ENCODE measurements around the gene SLC39A11.
"Not testable (repeated sequence)": the region's sequence is repeated elsewhere in the genome, so short reads cannot be mapped to it uniquely, and the experiment has no call there.

Gene SLC39A11

DNA sequence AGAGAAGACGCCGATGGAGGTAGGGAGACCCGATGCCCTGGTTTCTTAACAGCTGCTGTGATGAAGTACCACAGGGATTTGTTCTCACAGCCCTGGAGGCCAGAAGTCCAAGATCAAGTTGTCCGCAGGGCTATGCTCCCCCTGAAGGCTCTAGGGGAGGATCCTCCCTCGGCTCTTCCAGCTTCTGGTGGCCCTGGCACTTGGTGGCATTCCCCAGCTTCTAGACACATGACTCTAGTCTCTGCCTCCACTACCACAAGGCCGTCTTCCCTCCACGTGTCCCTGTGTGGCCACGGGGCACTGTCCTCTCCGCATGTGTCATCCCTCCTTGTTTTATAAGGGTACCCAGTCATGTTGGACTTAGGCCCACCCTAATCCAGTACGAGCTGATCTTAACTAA is 375.2 kb downstream of the SLC39A11 start:
- DNase-seq (ENCODE audit: low read depth, low spot score): no peak

DNA sequence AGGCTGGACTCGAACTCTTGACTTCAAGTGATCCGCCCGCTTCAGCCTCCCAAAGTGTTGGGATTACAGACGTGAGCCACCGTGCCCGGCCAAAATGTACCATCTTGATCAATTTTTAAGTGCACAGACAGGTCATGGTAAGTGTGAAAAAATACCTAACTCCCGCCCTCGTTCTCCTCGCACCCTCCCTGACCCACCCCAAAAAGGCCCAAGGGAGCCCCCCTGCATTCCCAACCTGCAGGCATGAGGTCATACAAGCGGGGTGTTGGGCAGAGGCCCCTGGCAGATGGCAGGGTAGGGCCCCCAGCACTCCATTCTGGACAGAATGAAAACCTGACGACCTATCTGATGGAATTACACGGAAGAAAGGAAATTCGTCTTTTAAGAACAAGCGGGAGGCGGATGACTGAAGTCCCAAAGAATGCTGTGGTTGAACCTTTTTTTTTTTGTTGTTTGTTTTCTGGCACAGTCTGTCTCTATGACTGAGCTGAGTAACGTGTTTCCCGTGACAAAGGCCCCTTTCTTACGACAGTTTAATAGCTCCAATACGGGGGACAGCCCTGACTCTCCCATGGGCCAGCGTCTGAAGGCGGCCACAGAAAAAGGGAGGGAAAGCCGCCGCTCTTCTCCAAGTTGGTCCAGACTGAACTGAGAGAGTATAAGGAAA is 376.4 kb downstream of the SLC39A11 start:
- no peak for DNase-seq (ENCODE audit: low read depth, low spot score)

DNA sequence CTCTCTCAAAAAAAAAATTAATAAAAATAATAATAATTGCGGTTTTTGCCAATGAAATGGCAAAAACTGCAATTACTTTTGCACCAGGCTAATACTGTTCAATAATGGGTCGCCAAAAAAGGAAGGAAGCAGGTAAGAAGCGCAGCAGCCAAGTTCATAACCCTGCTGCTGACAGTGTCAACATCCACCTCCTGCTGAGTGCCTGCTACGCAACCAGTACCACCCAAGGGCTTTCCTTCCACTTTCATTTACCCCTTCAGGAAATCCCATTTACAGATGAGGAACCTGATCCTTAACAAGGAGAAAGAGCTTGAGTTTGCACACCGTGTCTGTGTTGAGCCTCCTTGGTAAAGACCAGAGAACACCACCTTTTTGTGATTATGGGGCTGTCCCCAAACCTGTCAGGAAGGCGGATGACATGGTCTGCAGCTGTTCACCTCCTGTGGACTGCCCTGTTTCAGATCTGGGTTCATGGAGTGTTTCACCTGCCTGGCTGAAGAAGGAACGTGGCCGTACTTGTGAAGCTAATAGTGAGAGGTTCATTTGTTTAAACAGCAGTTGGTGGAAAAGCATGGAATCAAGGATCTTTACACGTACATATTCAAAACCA is 378.0 kb downstream of the SLC39A11 start:
- DNase-seq (ENCODE audit: low read depth, low spot score): no peak

DNA sequence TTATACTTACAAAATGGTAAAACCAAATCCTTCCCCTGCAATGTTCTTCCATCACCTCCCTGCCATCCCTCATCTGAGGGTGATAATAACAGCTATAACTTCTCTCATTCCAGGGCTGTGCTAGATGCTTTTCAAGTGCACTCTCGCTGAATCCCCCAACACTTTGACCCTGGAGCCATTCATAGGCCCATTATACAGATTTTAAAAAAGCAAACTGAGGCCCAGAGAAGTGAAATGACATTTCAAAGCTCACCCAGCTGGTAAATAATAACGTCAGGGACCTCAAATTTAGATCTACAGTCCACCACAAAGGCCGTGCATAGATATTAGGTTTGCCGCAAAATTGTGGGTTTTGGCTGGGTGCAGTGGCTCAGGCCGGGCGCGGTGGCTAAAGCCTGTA is 378.8 kb downstream of the SLC39A11 start:
- no peak for DNase-seq (ENCODE audit: low read depth, low spot score)

DNA sequence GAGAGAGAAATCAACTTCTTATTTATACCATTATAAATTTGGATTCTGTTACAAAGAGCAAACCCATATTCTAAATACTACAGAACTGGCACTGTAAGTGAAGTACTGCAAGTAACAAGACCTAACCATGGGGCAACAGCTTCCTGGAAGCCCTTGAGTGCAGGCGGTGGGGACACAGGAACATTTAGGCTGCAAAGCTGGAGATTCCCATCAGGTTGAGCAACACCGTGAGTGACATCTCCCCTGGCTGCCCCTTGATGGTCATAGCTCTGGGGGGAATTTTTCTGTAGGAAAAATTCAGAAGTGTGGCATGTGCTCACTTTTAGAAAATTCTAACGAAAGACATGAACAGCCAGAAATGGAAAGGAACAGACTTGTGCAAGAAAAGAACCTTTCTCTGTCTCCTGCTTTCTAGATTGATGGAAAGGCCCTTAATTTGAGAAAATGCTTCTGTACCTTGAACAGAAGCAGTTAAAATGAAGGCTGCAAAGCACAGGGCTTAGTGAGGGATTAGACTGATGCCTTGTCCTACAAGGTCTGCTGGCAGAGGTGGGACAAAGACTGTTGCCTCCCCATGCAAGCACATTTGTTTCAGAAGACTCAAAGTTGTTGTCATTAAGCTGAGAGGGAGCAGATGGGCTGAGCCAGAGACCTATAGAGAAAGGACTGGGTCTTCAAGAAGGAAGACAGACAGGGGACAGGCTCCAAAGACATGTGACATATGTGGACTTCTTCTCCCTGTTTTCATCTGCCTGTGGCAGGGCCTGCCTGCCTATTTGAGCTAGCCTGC is 380.8 kb downstream of the SLC39A11 start:
- no peak for DNase-seq (ENCODE audit: low read depth, low spot score)

DNA sequence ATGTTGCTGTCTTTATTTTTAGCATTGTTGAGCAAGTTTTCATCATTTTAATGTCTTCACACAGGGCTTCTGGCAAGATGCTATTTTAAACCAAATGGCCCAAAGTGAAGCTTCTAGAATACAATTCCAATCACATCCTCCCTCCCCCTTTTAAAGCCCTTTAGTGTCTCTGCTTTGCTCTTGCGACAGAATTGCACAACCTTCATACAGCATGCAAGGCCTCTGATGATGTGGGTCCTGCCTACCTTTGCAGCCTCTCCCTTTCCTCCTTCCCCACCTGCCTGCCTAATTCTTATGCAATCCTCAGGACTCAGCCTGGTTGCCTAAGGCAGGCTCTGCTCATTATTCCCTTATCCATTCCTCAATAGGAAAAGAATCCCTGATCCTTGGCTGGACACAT is 381.7 kb downstream of the SLC39A11 start:
- no peak for DNase-seq (ENCODE audit: low read depth, low spot score)

DNA sequence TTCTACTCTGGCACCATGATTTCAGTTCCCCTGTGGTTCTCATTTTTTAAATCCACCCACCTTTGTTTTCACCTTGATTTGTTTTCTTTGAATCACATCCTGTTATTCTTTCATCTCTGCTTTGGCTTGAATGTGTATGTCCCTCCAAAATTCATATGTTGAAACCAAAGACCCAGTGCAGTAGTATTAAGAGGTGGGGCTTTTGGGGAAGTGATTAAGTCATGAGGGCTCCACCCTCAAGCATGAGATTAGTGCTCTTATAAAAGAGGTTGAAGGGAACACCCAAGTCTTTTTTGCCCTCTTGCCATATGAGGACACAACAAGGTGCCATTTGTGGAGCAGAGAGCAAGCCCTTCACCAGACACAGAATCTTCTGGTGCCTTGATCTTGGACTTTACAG is 382.3 kb downstream of the SLC39A11 start:
- DNase-seq (ENCODE audit: low read depth, low spot score): no peak

DNA sequence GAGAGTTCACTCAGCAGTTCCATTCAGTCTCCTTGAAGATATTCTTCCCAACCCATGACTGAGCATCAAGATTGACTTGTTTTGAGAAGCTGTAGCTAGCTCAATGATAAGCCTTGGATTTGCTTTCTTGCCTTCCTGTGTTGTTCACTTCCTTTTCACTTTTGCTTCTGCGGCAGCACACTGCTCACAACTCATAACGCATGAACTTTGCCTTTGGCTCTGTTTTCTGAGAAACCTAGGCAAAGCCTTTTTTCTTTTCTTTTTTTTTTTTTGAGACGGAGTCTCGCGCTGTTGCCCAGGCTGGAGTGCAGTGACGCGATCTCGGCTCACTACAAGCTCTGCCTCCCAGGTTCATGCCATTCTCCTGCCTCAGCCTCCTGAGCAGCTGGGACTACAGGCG is 383.8 kb downstream of the SLC39A11 start:
- not testable (repeated sequence) for DNase-seq (ENCODE audit: low read depth, low spot score)

DNA sequence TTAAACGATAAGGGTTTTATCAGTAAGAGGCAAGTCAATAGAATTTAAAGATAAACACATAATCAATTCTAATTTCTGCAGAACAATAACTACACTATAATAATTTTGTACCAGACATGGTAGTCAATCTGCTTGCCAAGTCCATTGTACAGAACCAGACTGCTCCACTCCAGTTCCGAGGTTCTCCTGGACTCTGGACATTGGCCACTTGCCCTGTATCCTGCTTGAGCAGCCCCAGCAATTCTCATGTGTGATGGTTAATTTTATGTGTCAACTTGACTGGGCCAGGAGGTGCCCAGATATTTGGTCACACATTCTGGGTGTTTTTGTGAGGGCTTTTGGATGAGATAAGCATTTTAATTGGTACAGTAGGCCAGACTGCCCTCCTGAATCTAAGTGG is 384.6 kb downstream of the SLC39A11 start:
- no peak for DNase-seq (ENCODE audit: low read depth, low spot score)

DNA sequence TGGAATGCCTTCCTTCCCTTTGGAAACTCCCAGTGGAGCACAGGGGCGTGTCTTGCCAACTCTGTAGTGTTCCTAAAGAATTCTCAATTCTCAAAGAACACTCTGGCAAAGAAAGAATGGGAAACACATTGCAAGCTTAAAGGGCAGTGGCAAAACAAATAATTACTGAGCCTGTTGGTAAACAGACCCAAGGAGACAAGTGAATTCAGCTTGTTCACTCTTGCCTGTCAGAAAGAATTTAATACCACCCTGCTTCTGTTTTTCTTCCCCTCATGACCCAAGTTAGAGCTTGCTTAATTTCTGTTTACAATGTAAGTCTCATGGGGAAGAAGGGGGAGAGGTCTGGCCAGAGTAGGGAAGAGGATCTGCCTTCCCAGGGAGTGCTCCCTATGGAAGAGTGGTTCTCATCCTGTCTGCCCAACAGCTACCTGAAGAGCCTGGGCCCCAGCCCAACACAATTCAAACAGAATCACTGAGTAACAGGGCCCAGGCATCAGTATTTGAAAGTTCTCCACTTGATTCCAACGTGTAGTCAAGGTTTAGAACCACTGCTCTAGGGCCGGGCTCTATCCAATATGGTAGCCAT is 386.0 kb downstream of the SLC39A11 start:
- no peak for DNase-seq (ENCODE audit: low read depth, low spot score)

DNA sequence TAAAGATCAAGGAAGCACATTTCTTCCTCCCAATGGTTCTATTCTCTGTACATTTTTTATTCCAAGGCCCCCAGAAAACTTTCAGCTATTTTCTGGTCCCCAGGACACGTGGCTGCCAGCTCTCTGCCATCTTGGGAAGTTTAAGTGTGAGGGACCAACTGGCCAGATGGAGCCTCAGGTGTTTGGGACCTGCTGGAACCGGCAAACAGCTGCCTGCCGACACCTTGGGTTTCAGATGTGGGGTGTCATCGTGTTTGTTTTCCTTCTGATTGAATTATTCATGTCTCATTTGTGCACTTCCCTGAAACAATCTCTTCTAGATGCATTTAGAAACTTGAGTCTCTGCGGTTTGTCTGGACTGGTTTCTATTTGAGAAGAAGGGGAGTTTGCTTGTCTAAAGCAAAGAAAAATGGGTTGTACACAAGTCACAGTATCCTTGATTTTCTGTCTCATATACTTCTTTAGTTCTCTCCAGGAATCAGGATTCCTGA is 386.5 kb downstream of the SLC39A11 start:
- DNase-seq (ENCODE audit: low read depth, low spot score): no peak

DNA sequence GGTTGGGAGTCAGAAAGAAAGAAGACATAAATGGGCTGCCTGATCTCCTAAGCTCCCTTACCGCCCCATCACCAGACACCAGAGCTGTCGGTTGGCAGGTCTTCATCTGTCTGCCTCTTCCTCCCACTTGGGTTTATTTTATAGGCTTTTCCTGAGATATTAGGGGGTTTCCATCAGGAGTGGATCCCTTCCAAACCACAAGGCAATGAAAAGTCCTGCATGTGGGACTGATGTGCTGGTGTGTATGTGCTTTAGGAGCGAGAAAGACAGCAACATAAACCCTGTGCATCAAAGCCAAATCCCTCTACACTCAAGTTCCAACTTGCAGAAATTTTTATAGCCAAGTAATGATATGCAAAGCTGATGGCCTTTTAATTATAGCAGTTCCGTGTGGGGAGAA is 389.5 kb downstream of the SLC39A11 start:
- DNase-seq (ENCODE audit: low read depth, low spot score): no peak

DNA sequence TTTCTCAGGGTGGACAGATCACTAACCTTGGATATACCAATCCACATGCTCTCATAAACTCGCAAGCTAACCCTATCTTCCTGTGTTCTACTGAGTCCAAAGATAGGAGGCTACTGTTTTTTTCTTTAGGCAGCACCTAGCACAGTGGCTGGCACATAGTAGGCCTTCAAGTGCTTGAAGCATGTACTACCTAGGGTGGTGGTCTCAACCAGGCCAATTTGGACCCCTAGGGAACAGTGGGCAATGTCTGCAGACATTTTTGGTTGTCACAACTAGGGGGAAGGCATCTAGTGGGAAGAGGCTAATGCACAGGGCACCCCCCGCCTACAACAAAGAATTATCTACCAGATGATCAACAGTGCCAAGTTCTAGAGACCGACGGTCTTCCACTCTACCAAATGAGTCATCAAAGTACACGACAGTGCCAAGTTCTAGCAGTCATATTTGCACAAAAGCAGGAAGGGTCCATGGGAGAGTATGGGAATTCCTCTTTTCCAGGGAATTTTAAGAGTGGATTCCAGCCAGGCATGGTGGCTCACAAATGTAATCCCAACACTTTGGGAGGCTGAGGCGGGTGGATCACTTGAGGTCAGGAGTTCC is 390.3 kb downstream of the SLC39A11 start:
- DNase-seq (ENCODE audit: low read depth, low spot score): no peak

DNA sequence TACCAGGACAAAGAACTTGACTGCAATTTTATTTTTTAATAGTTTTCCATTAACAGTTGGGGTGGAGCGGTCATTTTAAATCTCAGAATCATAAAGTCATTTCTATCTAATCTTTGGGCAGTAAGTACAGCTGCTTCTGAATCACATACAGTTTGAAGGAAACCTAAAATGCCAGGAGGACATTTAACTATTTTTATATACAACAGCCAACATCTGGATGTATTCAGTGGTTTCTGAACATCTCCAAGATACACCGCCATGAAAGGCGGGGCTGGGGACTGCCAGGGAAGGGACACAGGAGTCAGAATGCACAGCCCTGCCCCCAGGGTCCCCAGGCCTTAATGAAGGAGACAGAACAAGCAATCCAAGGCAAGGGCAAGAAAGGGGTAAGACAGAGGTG is 392.3 kb downstream of the SLC39A11 start:
- DNase-seq (ENCODE audit: low read depth, low spot score): no peak

DNA sequence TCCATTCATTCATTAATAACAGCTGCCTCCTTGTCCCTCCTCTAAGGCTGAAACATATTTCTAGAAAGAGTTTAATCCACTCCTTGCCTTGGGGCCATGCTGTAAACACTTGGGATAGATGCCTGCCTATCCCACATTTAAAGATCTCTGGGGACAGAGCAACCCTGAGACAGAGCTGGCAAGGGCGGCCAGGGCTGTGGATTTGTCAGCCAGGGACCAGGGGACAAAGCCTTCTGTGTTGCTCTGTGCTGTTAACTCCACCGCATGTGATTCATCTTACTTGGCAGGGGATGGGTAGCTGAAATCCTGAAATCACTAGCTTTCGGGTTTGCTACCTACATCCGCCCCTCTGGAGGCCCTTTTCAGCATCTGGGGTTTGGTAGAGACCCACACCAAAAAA is 392.9 kb downstream of the SLC39A11 start:
- no peak for DNase-seq (ENCODE audit: low read depth, low spot score)

DNA sequence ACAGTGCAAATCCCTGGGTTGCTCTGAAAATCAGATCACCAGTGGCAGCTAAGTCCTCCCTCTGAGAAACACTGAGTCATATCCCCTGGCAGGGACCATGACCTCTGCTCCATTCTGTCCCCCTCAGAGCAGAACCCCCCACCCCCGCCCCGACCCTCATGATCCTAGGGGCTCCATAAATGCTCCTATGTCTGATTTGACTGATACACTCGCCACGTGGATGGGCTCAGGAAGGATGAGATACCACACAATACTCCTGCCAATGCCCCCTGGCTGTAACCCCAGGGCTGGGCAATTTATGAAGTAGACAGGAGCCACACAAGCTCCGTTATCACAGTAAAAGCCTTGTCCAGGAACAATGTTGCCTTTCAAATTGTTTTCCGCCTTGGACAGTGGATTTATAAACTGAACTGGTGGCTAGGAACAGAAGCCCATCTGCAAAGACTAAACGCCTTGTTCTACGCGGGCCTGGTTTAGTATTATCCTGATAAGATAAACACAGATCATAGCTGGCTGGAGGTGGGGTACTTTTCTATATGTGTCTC is 394.8 kb downstream of the SLC39A11 start:
- no peak for DNase-seq (ENCODE audit: low read depth, low spot score)

DNA sequence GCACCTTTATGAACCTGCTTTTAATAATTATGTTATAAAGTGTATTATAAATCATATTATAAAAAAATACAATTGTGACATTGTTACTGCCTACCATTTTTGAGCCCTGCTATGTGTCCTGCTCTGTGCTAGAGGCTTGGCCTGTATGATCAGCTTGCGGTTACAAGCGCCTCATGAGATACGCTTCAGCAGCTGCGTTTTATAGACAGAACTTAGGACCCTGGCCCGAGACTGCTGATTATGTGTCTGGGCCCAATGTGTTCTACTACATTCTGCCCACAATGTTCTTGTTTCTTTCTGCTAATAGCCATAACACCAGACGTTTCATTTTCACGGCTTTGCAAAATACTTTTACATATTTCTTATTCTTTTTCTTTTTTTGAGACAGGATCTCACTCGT is 395.8 kb downstream of the SLC39A11 start:
- DNase-seq (ENCODE audit: low read depth, low spot score): no peak

DNA sequence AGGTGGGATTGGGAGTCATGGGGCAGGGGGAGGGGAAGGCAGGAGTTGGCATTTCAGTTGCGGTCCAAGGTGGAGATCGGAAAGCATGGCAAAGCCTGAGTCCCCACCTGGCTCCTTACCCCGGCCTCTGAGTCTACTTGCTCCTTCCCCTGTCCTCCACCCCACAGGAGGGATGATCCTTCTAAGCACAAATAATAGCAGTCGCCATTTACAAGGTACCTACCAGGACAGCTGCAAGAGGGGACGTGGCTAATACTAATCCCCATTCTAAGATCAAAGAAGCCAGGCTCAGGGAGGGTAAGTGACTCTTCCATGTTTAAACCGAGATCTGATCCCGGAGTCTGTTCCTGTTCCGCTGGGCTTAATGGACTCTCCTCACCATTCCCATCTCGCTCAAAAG is 396.3 kb downstream of the SLC39A11 start:
- DNase-seq (ENCODE audit: low read depth, low spot score): no peak

DNA sequence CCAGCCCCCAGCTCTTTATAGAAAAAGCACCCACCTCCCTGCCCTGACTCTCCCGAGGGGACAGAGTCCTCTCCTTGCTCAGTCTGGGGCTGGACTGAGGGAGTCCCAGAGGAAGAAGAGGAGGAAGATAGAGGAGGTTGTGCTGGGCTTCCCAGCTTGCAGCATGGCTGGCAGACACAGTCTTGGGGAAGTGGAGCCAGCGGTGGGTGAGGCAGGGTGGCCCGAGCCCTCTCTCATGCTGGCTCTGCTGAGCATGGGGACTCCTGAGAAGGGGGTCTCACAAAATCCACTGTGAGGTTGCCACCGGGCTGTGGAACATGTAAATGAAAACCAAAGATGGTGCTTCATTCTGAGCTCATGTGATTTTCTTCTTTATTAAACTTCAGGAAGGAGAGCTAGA is 398.5 kb downstream of the SLC39A11 start:
- DNase-seq (ENCODE audit: low read depth, low spot score): no peak

DNA sequence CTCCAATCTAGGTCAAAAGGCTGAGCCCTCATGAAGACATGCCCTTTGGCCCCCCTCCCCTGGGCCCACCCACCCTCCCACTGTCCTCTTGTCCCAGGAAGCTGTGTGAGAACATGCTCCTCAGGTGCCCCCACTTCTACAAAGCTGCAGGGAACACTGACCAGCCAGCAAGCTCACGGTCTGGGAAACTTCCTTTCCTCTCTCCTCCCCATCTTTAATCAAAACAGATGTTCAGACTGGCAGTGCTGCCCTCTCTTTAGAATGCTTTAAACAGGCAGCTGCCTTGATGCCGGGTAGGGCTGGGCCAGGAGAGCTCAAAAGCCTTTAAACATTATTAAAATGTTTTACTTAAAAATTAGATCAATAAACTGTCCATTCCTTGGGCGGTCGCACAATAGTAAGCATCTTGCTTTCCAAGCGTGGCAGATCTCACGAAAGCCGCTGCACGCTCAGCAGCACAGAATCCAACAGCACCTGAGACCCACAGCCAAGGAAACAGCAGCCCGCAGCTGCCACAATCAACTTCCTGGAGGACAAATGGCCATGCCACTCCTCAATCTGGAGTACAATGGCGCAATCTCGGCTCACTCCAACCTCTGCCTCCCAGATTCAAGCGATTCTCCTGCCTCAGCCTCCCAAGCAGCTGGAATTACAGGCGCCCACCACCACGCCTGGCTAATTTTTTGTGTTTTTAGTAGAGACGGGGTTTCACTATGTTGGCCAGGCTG is 399.2 kb downstream of the SLC39A11 start:
- no peak for DNase-seq (ENCODE audit: low read depth, low spot score)

DNA sequence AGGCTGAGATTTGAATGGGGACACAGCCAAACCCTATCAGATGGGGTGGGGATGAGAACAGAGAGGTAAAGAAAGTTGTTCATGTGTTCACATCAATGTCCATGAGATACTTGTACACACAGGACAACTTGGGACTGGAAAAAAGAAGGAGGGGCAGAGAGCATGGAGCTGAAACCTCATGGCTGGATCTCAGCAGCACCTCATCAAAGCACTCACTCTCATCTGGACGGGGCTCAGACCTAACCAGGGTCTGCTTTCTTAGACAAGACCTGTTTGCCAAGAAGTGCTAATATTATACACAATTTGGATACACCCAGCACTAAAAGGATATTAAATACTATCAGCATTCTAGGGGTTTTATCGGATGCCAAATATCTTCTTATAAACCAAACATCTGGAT is 399.8 kb downstream of the SLC39A11 start:
- DNase-seq (ENCODE audit: low read depth, low spot score): no peak
